GM23248 (cell line): Measurements from ENCODE around the gene TUBB2A. TPM values are rescaled to one million over a fixed set of nuclear protein-coding genes. Genes with fewer than 3 reads are reported as not detected.
"Not testable (repeated sequence)": the region's sequence is repeated elsewhere in the genome, so short reads cannot be mapped to it uniquely, and the experiment has no call there.

Experiments used
- DNase-seq: peaks from one replicate; pipeline ENCODE4 v3.0.0-alpha.2; 2015
- H2AFZ ChIP-seq: fragments of 200-600 bp; sonication (generic); 2 replicates; pipeline ENCODE4 v1.6.1; 2016; ENCODE audit warnings: antibody characterized with exemption
- H3F3A ChIP-seq: fragments of 200-600 bp; sonication (generic); 2 replicates; pipeline ENCODE4 v1.6.1; 2016; ENCODE audit warnings: mild to moderate bottlenecking, antibody characterized with exemption, mixed run types; ENCODE audit not compliant: insufficient read depth
- H3K27ac ChIP-seq: fragments of 200-600 bp; sonication (generic); 2 replicates; pipeline ENCODE4 v1.5.1; 2016; ENCODE audit warnings: mild to moderate bottlenecking
- H3K27me3 ChIP-seq: fragments of 200-600 bp; sonication (generic); replicated peaks from 2 replicates; pipeline ENCODE4 v1.6.1; 2016; ENCODE audit warnings: mild to moderate bottlenecking; ENCODE audit not compliant: insufficient read depth
- H3K36me3 ChIP-seq: fragments of 200-600 bp; sonication (generic); 2 replicates; pipeline ENCODE4 v1.6.1; 2016; ENCODE audit warnings: low read depth, mild to moderate bottlenecking
- H3K4me1 ChIP-seq: fragments of 200-600 bp; sonication (generic); 2 replicates; pipeline ENCODE4 v1.6.1; 2016; ENCODE audit warnings: mild to moderate bottlenecking; ENCODE audit not compliant: insufficient read depth
- H3K4me2 ChIP-seq: fragments of 200-600 bp; sonication (generic); one replicate; pipeline ENCODE4 v1.6.1; 2016; ENCODE audit warnings: mild to moderate bottlenecking; ENCODE audit not compliant: unreplicated experiment
- H3K4me3 ChIP-seq: fragments of 200-600 bp; sonication (generic); 2 replicates; pipeline ENCODE4 v1.5.1; 2016; ENCODE audit warnings: mild to moderate bottlenecking
- H3K79me2 ChIP-seq: fragments of 200-600 bp; sonication (generic); 2 replicates; pipeline ENCODE4 v1.6.1; 2016; ENCODE audit warnings: mild to moderate bottlenecking; ENCODE audit not compliant: insufficient read depth
- H3K9ac ChIP-seq: fragments of 200-600 bp; sonication (generic); 2 replicates; pipeline ENCODE4 v1.6.1; 2016; ENCODE audit warnings: mild to moderate bottlenecking
- H3K9me2 ChIP-seq: fragments of 200-600 bp; sonication (generic); 2 replicates; pipeline ENCODE4 v1.6.1; 2016; ENCODE audit warnings: mixed run types, mild to moderate bottlenecking, moderate library complexity; ENCODE audit not compliant: insufficient read depth
- H3K9me3 ChIP-seq: fragments of 200-600 bp; sonication (generic); one replicate; pipeline ENCODE4 v1.6.1; 2017; ENCODE audit warnings: low read depth
- H4K20me1 ChIP-seq: fragments of 200-600 bp; sonication (generic); 2 replicates; pipeline ENCODE4 v1.6.0; 2016; ENCODE audit not compliant: insufficient read depth
- EZH2 ChIP-seq: fragments of 200-600 bp; sonication (generic); IDR thresholded peaks from 2 replicates; pipeline ENCODE4 v1.6.1; 2018; ENCODE audit warnings: antibody characterized with exemption, mild to moderate bottlenecking; ENCODE audit not compliant: insufficient read depth, poor library complexity, severe bottlenecking
- EZH2phosphoT487 ChIP-seq: fragments of 200-600 bp; sonication (generic); IDR thresholded peaks from 2 replicates; pipeline ENCODE4 v1.6.1; 2018; ENCODE audit warnings: antibody characterized with exemption, moderate library complexity, mild to moderate bottlenecking, low read depth; ENCODE audit not compliant: insufficient read depth
- WGBS, 2 experiments: methylation state at CpG; one replicate each; pipeline ENCODE4 v1.1.6; 2015 to 2017; ENCODE audit warnings: low lambda C conversion rate in 2 of 2, low coverage in 1 of 2; ENCODE audit errors: missing lambda C conversion rate in 2 of 2; 5-methylcytosine and 5-hydroxymethylcytosine counted together
- in situ Hi-C: fragments of 300-500 bp; cut with MboI; formaldehyde crosslinking; loops from 2 replicates; pipeline ENCODE4 v1.15.0; 2020
- polyA plus RNA-seq: library from polyadenylated mRNA; unstranded; fragments of >200 nt; fragmentation: Nextera tagmentation; extraction: Ambion mirVana; gene quantifications from 2 replicates; pipeline ENCODE4 v1.2.1, GENCODE V29; 2016
- total RNA-seq: library from RNA; depleted of rRNA; stranded (reverse); fragments of >200 nt; shearing (Covaris generic); gene quantifications from 2 replicates; pipeline ENCODE4 v1.2.3, GENCODE V29; 2014

TUBB2A gene
- total and polyA plus RNA-seq, 2 experiments from 2014 or later: 163 to 190 TPM

GRCh38 chr6:3186974-3187382 is 29.6 kb upstream of the TUBB2A start:
- Histone ChIP-seq H3K4me3 (no peak overlapping the region), H3K9me2 (no peaks in the 10 kb centered on the region), H3K9me3 (no peaks in the 10 kb centered on the region), H3K36me3 (no peaks in the 10 kb centered on the region), H3K79me2 (no peaks in the 10 kb centered on the region), H4K20me1 (no peaks in the 10 kb centered on the region; the same call in 1 of the 2 replicates), H3K27ac (no peak overlapping the region), H3K4me2 (no peak overlapping the region), H2AFZ (no peak overlapping the region), H3F3A (no peaks in the 10 kb centered on the region), H3K9ac (no peak overlapping the region), H3K27me3 (no peaks in the 10 kb centered on the region; the same call in 1 of the 2 replicates), H3K4me1 (no peaks in the 10 kb centered on the region)
- in situ Hi-C loops: no loop called here
- no peak for DNase-seq
- WGBS, 2 experiments: 61 to 67% methylated on average over 3 of the region's 3 CpGs
- TF ChIP-seq EZH2 (no peak), EZH2phosphoT487 (no peak)

- no peaks in the 10 kb centered on the region for H3K9me3 ChIP-seq
These were observed 25.7 kb upstream of the TUBB2A start for GRCh38 chr6:3183066-3183465.

GRCh38 chr6:3181105-3181504 is 23.8 kb upstream of the TUBB2A start:
- in situ Hi-C loops: no loop called here
- no peak overlapping the region for H3K9ac ChIP-seq
- WGBS, 2 experiments: 58 to 60% methylated on average over 2 of the region's 2 CpGs

More at GRCh38 chr6:3183066-3183465, 25.7 kb upstream of the TUBB2A start:
- H3K9me2 ChIP-seq: no peaks in the 10 kb centered on the region
- no peaks in the 10 kb centered on the region for H3K36me3 ChIP-seq
- H3K79me2 ChIP-seq: no peaks in the 10 kb centered on the region
- H3K4me2 ChIP-seq: no peak overlapping the region
- DNase-seq: no peak
- no peak overlapping the region for H3K4me3 ChIP-seq
- no peak overlapping the region for H3K9ac ChIP-seq
- H4K20me1 ChIP-seq: no peaks in the 10 kb centered on the region; the same call in 1 of the 2 replicates
- no peaks in the 10 kb centered on the region for H3K4me1 ChIP-seq
- WGBS, 2 experiments: 74 to 80% methylated on average over 4 of the region's 4 CpGs
- H2AFZ ChIP-seq: no peak overlapping the region
- H3F3A ChIP-seq: no peaks in the 10 kb centered on the region
- in situ Hi-C loops: no loop called here
- H3K27ac ChIP-seq: no peak overlapping the region
- no peaks in the 10 kb centered on the region; the same call in 1 of the 2 replicates for H3K27me3 ChIP-seq
- TF ChIP-seq EZH2 (no peak), EZH2phosphoT487 (no peak)

GRCh38 chr6:3179945-3180344 is 22.6 kb upstream of the TUBB2A start:
- WGBS, 2 experiments: 63% methylated on average over 8 of the region's 8 CpGs; no CpG with 5 or more reads in 1 of the 2 experiments
- DNase-seq, H3K36me3 ChIP-seq, H3K4me1 ChIP-seq, H2AFZ ChIP-seq, H4K20me1 ChIP-seq, H3F3A ChIP-seq, H3K4me2 ChIP-seq, H3K27ac ChIP-seq, H3K79me2 ChIP-seq, H3K9me3 ChIP-seq, in situ Hi-C loops, H3K27me3 ChIP-seq, H3K9me2 ChIP-seq: not testable (repeated sequence)
- peak overlapping the region; percentile 51; the same call in 1 of the 2 replicates for H3K4me3 ChIP-seq
- peak overlapping the region; percentile 57; the same call in 1 of the 2 replicates for H3K9ac ChIP-seq

More at GRCh38 chr6:3181105-3181504, 23.8 kb upstream of the TUBB2A start:
- Histone ChIP-seq H3K4me1 (no peaks in the 10 kb centered on the region), H3K79me2 (no peaks in the 10 kb centered on the region), H3F3A (no peaks in the 10 kb centered on the region), H2AFZ (no peak overlapping the region), H3K27me3 (no peaks in the 10 kb centered on the region; the same call in 1 of the 2 replicates), H4K20me1 (no peaks in the 10 kb centered on the region; the same call in 1 of the 2 replicates), H3K27ac (no peak overlapping the region), H3K36me3 (no peaks in the 10 kb centered on the region), H3K4me3 (no peak overlapping the region), H3K4me2 (no peak overlapping the region), H3K9me3 (no peaks in the 10 kb centered on the region), H3K9me2 (no peaks in the 10 kb centered on the region)
- TF ChIP-seq EZH2phosphoT487: no peak
- TF ChIP-seq EZH2: no peak
- DNase-seq: no peak

- H3K36me3 ChIP-seq, H3K4me3 ChIP-seq, H3K27ac ChIP-seq, H2AFZ ChIP-seq, H3K9me3 ChIP-seq, H3K4me1 ChIP-seq, H3K27me3 ChIP-seq, H3K79me2 ChIP-seq, H3F3A ChIP-seq, DNase-seq, H4K20me1 ChIP-seq, H3K9me2 ChIP-seq, H3K9ac ChIP-seq, in situ Hi-C loops, H3K4me2 ChIP-seq: not testable (repeated sequence)
- WGBS, 2 experiments: 86 to 89% methylated on average over 8 of the region's 8 CpGs
These were observed 21.3 kb upstream of the TUBB2A start for GRCh38 chr6:3178666-3179065.
